ENCODE measurements around the gene PAK5. TPM values are rescaled to one million over a fixed set of nuclear protein-coding genes. Genes with fewer than 3 reads are reported as not detected.

The PAK5 gene
- total RNA-seq, 1 experiment from 2014 or later = not detected

GRCh38 chr20:9581509-9581908 is 257.4 kb downstream of the PAK5 start:
- no peak overlapping the region for H3K4me3 ChIP-seq
- H3F3A ChIP-seq (ENCODE audit: insufficient read depth, low read depth) = no peaks in the 10 kb centered on the region
- no peaks in the 10 kb centered on the region for H3K4me1 ChIP-seq (replicated peaks; ENCODE audit: insufficient read depth)
- no peaks in the 10 kb centered on the region for H3K9me2 ChIP-seq (ENCODE audit: insufficient read depth)
- no peak overlapping the region for H3K27ac ChIP-seq
- no peak for DNase-seq
- H3K9me3 ChIP-seq (ENCODE audit: insufficient read depth, low read depth) = no peaks in the 10 kb centered on the region
- ChIA-PET POLR2A (ENCODE audit: unreplicated experiment) (no interaction called here), CTCF (no interaction called here)
- no peaks in the 10 kb centered on the region for H3K36me3 ChIP-seq (ENCODE audit: low read depth)
- no peaks in the 10 kb centered on the region for H3K79me2 ChIP-seq (ENCODE audit: low read depth)
- TF ChIP-seq CTCF (conservative IDR thresholded peaks at IDR 0.05) (no peak), EZH2 (IDR thresholded peaks at IDR 0.05; ENCODE audit: low read depth) (no peak)
- intact Hi-C loops (cut with micrococcal nuclease; ENCODE audit: unreplicated experiment) = no loop called here
- BruUV-seq (replicated peaks) = no TSS peak
- H3K27me3 ChIP-seq (ENCODE audit: insufficient read depth, low read depth) = no peaks in the 10 kb centered on the region
- H2AFZ ChIP-seq = no peak overlapping the region
- H3K4me2 ChIP-seq = no peak overlapping the region
- H4K20me1 ChIP-seq (ENCODE audit: insufficient read depth) = no peaks in the 10 kb centered on the region

GRCh38 chr20:9578594-9578993 is 260.3 kb downstream of the PAK5 start:
- Histone ChIP-seq H3K79me2 (ENCODE audit: low read depth) (no peaks in the 10 kb centered on the region), H3K4me3 (no peak overlapping the region), H3K9me3 (ENCODE audit: insufficient read depth, low read depth) (no peaks in the 10 kb centered on the region), H3K4me1 (replicated peaks; ENCODE audit: insufficient read depth) (no peaks in the 10 kb centered on the region), H2AFZ (no peak overlapping the region), H3F3A (ENCODE audit: insufficient read depth, low read depth) (no peaks in the 10 kb centered on the region), H3K27ac (no peak overlapping the region), H3K36me3 (ENCODE audit: low read depth) (no peaks in the 10 kb centered on the region), H3K4me2 (no peak overlapping the region), H3K9me2 (ENCODE audit: insufficient read depth) (no peaks in the 10 kb centered on the region), H3K27me3 (ENCODE audit: insufficient read depth, low read depth) (peaks cover 4% of the 10 kb centered on the region; the same call in 1 of the 2 replicates), H4K20me1 (ENCODE audit: insufficient read depth) (no peaks in the 10 kb centered on the region)
- POLR2A ChIA-PET (ENCODE audit: unreplicated experiment) = no interaction called here
- no TSS peak for BruUV-seq (replicated peaks)
- TF ChIP-seq CTCF (conservative IDR thresholded peaks at IDR 0.05) (no peak), EZH2 (IDR thresholded peaks at IDR 0.05; ENCODE audit: low read depth) (no peak)
- no peak for DNase-seq
- CTCF ChIA-PET = no interaction called here
- intact Hi-C loops (cut with micrococcal nuclease; ENCODE audit: unreplicated experiment) = no loop called here

- no peaks in the 10 kb centered on the region for H4K20me1 ChIP-seq (ENCODE audit: insufficient read depth)
- ChIA-PET CTCF (no interaction called here), POLR2A (ENCODE audit: unreplicated experiment) (no interaction called here)
- H3K4me3 ChIP-seq = no peak overlapping the region
- no peaks in the 10 kb centered on the region for H3K9me2 ChIP-seq (ENCODE audit: insufficient read depth)
- TF ChIP-seq CTCF (conservative IDR thresholded peaks at IDR 0.05) (no peak), EZH2 (IDR thresholded peaks at IDR 0.05; ENCODE audit: low read depth) (no peak)
- peaks cover 4% of the 10 kb centered on the region; the same call in 1 of the 2 replicates for H3K27me3 ChIP-seq (ENCODE audit: insufficient read depth, low read depth)
- intact Hi-C loops (cut with micrococcal nuclease; ENCODE audit: unreplicated experiment) = no loop called here
- no peak overlapping the region for H3K4me2 ChIP-seq
- H3K27ac ChIP-seq = no peak overlapping the region
- DNase-seq = no peak
- H2AFZ ChIP-seq = no peak overlapping the region; the same call in 1 of the 2 replicates
- no peaks in the 10 kb centered on the region for H3K79me2 ChIP-seq (ENCODE audit: low read depth)
- H3K36me3 ChIP-seq (ENCODE audit: low read depth) = no peaks in the 10 kb centered on the region
- no TSS peak for BruUV-seq (replicated peaks)
- no peaks in the 10 kb centered on the region for H3K9me3 ChIP-seq (ENCODE audit: insufficient read depth, low read depth)
- no peaks in the 10 kb centered on the region for H3F3A ChIP-seq (ENCODE audit: insufficient read depth, low read depth)
- no peaks in the 10 kb centered on the region for H3K4me1 ChIP-seq (replicated peaks; ENCODE audit: insufficient read depth)
These were observed 261.5 kb downstream of the PAK5 start for GRCh38 chr20:9577397-9577796.

All from PC-9 (cell line).